Measurements from ENCODE around the gene ZNF407.

ZNF407 gene

DNA sequence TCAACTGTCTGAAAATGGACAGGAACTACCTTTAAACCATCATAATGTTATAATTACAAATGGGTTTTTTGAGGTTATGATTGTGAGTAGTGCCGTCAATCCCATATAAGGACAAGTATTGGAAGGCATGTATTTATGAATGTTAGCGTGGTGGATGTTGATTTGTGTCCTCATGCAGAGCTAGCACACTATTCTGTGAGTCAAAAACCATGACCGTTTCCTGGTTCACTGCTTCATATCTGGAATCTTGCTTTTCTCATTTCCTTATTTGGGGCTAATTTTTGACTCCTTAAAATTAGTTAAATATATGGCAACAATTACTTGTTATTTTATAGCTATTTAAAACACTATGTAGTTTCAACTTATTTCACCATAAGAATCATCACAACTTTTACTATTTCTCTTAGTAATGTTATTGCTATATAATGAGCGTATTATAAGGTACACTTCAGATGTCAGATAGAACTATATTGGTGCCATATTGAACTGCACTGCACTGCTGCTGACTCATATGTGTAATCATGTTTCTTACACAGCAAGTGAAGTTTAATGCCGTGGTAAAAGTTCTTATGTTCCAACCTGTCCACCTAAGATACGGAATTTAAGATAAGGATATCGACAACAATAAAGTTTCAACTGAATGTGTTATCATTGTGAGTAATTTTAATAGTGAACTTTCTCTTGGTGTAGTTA, 418.5 kb downstream of the ZNF407 start:
- no peak for DNase-seq (ENCODE audit: low read depth)

DNA sequence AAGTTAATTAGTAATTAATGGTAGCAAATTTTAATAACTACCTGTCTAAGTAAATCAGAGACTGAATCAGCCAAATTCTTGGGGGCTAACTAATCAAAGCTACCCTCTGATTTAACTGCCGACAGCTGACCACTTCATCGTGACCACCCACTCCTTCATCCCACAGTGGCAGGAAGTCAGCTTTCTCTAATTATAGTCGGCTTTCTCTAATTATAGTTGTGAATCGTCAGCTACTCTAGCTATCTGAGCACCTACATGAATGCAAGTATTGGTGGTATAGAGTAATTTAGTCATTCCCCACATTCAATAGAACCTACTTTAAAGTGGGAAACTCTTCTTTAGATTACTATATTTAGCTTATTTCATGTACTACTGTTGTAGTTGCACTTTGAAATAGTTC, 425.8 kb downstream of the ZNF407 start:
- DNase-seq (ENCODE audit: low read depth), result no peak

DNA sequence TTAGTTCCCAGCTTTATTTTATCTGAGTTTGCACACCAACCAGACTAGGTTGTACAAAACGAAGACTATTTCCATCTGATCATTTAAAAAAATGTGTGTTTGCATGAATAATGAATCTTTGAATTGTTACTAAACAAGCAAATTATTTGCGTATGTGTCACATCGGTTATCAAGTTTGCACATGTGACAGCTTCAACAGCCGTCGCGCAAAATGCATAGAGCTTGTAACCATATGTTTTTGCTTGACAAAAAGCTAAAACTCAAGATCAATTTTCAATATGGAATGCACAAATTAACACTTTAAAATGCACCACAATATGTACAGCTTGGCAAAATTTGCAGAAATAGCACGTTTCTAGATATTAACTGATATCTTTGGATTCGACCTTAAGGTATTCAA, 427.2 kb downstream of the ZNF407 start:
- no peak for DNase-seq (ENCODE audit: low read depth)

DNA sequence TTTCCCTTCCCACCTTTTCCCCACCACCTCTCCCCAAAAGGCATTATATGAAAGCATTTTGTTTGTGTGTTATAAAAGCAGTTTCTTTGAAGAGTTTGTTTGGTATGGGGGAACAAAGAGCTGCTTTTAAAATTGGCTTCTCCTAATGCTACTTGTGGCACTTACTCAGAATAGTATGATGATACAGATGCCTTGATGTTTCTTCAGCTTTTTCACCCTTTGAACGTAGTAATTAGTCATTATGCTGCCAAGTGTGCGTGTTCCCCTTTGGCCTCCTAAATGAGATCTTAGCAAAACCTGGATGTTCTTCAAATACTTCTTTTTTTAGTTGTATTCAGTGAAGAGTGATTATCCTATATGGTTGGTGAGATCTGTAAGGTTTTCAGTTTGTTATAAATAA, 427.9 kb downstream of the ZNF407 start:
- no peak for DNase-seq (ENCODE audit: low read depth)

DNA sequence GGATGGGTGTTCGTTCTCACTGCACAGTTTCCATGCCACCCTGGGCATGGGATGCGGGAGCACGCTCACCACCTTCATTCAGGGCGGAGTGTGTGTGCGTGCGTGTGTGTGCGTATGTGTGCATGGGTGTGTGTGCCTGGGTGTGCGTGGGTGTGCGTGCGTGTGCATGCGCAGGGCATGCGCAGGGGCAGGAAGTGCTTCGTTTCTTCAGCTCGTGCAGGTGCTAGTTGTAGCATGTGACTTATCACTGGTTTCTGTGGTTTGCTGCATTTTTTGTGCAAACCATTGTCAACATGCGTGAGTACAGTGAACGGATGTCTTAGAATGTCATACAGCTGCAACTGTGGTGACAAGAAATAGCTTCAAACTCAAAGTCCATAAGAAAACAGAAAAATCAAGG, 431.8 kb downstream of the ZNF407 start:
- no peak for DNase-seq (ENCODE audit: low read depth)

DNA sequence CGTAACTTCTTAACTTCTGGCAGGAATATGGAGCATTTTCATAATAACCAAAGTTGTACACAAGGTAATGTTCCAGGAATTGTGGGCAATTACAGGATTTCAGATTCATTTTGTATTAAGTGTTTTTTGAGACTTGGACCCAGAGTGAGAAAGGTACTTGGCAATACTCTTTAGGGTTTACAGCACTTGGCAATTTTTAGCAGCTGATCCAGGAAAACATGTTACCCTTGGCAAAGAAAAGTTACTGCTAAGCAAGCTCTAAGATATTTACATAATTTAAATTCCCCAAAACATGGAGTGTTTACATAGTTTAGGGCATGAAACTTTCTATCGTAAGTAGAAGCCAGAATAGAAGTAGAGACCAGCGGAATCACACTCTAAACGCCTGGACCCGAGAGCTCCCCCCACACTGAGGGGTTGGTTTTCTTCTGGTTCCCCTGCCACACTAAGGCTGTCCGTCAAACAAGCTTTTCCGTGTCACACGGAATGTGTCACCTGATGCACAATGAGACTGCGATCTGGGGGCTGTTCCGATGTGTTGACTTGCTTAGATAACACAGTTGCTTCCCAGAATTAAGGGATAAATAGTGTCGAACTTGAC, 434.1 kb downstream of the ZNF407 start:
- DNase-seq (ENCODE audit: low read depth), result no peak

DNA sequence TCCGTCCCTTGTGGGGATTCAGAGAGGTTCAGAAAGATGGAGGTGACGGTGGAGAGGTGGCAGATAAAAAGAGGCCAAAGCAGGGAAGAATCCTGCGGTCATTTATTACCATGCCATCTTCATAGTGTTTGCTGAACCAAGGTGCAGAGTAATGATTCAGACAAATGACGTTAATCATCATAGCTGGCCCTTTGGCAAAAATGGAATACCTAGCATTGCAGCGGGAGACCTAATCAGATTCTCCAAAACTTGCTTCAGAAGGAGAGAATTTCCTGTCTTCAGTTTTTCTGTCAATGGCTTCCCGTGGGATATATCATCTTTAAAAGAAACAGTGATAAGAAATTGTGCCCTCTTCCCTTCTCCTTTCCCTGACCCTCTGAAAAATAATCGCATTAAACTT, 435.8 kb downstream of the ZNF407 start:
- DNase-seq (ENCODE audit: low read depth), result no peak

DNA sequence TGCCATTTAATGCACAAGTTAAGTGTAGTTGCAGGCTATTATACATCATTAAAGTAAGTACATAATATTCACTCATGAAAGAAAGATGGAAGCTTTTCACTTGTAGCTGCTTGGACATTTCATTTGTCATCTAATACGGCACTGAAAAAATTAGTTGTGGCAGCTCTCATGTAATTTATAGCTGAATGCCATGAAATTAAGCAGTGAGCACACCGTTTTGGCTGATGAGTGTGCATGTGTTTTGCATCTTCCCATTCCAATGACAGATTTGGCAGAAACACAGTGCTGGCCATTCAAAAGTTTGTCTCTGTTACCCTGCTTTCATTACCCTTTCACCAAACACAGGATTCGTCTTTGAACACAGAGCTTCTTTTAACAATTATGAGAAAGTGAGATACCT, 437.3 kb downstream of the ZNF407 start:
- no peak for DNase-seq (ENCODE audit: low read depth)

DNA sequence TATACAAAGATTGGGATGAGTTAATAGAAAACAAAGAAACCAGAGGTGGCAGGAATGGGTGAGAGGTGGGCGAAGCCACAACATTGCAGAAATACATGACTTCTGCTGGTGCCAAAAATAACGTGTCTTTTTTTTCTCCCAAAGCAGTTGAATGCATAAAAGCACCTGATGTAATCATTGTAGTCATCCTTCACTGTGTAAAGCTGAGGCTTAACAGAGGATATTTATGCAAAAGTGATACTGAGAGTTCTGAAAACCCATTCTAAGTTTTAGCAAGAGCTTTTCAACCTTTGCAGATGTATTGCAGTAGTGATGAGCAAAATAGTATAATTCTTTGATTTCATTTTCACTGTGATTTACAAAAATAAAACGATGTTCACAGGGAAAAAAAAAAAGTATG, 438.3 kb downstream of the ZNF407 start:
- DNase-seq (ENCODE audit: low read depth), result no peak

DNA sequence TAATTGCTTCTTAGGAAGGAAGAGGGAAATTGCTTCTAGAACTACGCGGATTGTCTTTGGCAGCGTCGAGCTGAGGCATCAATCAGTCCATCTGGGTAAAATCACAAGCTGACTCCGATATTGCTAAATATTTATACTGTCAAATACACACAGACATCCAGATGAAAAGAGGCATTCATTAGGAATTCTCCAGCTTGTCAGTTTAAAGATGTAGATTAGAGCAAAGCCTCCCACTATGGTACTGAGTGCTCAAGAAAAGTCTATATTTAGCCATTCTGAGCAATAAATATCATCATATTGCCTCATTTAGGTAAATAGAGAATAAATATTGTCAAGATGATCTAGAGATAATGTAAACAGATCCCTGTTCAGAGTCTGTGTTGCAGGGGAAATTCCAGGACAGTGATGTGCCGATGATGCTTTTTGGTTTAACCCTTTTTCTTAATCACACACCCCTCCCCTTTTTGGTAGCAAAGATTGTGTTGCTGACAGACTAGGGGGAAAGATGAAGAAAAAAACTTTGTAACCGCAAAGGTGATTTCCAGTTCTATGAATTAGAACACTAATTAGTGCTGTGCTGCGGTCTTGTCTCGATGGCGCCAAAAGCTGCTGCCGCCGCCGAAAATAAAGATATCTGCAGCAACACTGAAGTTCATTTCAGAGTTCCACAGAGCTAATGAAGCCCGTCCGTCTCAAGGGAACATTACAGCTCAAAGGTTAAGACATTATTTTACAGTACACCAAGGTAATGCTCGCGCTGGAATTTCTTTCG, 439.4 kb downstream of the ZNF407 start:
- no peak for DNase-seq (ENCODE audit: low read depth)

DNA sequence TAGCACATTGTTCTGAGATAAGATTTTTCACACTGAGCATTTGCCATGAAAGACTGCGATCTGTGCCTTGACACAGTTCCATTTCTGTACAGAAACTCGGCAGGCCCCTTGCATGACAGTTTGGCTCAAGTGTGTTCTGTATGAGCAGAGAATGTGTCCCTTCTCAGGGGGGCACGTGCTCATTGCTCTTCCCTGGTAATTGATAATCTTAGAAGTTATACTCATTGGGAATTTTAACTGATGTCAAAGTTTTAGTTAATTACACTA, 440.0 kb downstream of the ZNF407 start:
- DNase-seq (ENCODE audit: low read depth), result no peak

DNA sequence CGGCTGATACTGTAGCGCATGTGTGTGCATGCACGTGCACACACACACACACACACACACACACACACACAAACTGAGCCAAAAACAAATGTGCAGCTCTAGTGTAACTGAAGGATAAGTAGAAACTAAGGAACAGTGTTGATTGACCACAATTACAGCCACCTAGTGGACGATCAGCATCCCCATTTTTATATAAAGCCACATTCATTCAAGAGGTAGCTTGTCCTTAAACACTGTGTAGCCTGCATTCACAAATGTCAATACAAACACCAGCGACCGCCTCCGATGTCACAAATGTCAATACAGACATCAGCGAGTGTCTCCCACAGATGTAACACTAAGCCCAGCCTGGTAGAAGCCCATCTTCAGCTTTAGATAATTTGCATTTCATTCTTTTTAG, 443.9 kb downstream of the ZNF407 start:
- no peak for DNase-seq (ENCODE audit: low read depth)

DNA sequence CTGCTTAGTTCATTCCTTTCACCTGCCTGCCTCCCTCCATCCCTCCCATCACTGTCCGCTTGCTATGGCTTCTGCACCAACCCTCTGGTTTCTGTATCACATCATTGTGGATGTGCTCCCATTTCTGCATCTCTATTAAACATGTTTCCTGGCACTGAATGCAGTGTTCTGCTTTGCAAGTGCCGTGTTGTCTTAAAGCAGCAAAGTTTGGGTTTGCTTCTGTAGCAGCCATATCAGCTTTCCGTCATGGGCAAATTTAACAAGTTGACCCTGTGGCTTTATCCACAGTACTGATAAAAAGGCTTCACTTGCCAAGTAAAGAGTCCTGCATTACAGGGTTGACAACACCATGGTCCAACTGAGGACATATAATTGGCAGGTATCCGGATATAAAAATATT, 445.8 kb downstream of the ZNF407 start:
- no peak for DNase-seq (ENCODE audit: low read depth)

DNA sequence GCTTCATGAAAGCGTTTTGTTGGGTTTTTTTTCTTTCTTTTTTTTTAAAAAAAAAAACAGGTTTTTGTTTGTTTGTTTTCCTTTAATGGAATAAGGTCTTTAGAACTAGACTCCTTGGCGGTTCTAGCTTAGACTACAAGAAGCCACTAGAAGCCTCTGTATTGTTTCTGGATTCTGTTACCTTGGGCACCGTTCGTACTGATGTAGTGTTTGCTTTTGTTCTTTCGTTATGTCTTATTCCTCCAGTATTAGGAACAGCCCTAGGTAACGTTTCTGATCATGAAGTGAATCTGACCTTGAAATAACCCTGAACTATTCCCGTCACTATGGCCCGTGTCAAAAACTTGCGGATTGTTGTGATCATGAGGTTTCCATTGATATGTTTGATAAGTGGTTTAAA, 446.6 kb downstream of the ZNF407 start:
- no peak for DNase-seq (ENCODE audit: low read depth)

DNA sequence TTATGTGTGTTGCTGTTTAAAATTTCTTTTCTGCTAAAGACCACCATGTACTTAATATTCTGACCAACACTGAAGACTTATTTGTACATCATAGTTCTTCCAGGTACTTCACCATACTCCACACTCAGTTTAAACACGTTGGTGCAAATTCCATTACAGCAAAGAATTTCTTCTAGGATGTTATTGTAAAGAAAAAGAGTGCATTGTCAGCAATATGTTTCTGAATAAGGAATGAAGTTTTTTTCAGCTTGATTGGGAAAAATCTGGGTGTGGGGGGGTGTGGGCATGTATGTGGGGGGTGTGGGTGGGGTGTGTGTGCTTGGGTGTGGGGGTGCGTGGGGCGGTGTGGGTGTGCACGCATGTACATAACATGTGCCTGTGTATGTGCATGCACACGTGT, 447.1 kb downstream of the ZNF407 start:
- no peak for DNase-seq (ENCODE audit: low read depth)

DNA sequence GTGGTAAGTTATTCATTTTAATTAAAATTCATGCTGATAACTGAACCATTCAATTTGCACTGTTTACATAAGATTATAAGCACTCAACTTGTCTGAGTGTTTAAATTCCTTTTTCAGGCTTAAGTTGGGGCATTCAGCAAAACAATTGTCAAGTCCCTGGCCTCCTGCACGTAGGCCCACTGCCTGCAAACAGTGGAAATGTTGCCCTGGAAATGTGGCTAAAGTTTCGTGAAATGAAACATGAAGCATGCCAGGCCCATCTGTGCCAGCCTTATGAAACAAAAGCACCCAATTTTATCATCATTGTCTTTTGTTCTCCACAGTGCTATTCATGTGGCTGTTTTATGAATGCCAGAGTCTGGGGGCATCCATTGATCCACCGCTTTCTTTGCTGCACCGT, 447.6 kb downstream of the ZNF407 start:
- no peak for DNase-seq (ENCODE audit: low read depth)

DNA sequence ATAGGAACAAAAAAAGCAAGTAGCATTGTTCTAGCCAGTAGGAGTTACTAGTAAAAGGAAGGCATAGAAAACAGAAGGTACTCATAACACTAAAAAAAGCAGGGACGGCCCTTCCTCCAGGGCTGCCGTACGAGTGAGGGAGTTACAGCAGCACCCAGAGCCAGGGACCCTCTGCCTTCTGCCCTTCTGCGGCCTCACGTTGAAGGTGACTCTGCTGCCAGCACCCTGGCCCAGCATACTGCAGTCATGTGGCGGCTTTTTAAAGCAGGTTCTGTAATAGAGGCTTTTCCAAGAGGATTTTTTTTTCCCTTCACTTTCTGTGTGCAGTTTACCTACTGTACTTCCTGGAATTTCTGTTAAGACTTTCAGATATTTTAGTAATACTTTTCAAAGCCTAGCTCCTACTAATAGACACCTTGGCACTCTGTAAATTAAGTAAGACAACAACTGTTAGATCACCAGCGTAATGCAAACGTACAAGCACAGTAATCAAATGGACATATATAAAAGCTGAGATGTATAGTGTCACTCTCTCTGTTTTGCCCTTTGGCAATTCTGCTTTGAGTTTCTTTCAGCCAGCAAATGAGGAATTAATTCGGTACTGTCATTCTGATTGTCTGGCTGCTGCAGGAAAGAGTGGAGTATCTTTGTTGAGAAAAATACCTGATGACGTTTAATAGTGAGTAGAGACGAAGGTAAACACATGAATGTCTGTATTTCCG, 449.7 kb downstream of the ZNF407 start:
- DNase-seq (ENCODE audit: low read depth), result no peak

DNA sequence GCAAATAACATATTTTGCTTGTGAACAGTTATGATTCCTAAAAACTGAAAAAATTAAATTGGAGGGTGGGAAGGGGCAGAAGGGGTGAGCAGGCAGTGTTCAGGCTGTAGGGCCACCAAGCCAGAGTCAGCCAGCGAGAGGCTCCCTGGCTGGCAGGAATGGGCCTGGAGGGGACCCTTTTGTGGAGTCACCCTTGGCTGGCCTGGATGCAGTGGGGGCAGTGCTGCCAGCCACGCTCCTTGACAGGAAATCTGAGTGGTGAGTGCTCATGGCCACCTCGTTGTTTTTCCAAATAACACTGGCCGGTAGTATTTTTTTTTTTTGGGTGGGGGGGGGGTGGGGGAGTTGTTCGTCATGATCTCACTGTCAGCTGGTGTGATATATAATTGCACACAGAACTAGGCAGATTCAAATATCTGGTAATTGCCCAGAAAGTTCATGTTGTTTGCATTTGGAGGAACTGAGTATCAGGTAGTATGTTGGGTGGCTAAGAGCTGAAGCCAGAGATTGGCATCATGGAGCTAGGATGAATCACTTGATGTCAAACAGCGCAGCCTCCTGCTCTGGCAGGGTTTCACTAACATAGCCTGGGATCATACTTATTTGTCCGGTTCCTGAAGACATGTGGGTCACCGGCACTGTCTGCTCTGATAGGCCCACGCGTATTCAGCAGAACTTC, 451.2 kb downstream of the ZNF407 start:
- DNase-seq (ENCODE audit: low read depth), result no peak

DNA sequence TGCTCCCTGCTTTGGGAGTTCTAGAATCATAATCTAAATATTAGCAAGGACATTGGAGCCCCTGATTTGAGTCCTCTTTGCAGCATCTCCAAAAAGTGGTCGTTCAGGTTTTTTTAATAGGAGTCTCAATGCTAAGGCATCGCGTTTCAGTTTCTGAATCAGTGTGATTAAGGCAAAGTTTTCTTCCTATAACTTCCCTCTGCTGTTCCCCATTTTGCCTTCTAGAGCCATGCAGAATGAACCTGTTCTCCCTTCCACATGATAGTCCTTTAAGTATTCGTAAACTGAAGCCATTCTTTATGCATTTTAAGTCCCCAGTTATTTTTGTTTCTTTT, 451.8 kb downstream of the ZNF407 start:
- DNase-seq (ENCODE audit: low read depth), result no peak

DNA sequence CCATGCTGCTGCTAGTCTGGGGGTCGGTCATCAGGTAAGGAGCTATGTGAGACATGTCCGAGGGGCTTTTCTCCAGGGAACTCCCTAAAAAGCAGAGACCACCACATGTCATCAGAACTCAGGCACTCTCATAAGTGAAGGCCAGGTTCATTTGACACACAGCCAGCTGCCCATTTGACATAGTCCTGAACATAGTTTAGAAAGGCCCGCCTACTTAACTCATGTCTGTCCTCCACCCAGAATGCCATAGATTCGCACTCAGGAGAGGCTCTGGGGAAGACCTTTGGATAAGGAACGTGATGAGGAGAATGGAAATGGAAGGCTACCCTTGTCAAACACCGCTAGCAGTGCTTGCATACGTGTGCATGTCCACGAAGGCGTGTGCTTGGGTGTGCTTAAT, 454.1 kb downstream of the ZNF407 start:
- DNase-seq (ENCODE audit: low read depth), result no peak

DNA sequence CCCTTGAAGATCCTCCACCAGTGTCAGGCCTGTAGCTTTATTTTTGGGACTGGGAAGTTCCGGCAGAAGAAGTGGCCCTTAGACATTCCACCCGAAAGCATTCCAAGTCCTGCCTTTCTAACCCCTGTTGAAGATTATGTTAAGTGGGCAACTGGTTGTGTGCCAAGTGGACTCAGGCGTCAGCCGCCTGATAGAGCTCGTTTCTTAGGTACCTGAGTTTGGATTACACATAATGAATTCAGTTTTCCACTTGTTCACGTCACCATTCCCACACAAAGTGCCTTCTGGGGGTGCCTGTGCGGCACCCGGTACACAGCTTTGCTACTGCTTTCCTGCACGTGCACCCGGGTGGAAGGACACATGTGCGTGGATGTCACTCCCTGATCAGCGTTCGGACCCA, 454.8 kb downstream of the ZNF407 start:
- DNase-seq (ENCODE audit: low read depth), result no peak

DNA sequence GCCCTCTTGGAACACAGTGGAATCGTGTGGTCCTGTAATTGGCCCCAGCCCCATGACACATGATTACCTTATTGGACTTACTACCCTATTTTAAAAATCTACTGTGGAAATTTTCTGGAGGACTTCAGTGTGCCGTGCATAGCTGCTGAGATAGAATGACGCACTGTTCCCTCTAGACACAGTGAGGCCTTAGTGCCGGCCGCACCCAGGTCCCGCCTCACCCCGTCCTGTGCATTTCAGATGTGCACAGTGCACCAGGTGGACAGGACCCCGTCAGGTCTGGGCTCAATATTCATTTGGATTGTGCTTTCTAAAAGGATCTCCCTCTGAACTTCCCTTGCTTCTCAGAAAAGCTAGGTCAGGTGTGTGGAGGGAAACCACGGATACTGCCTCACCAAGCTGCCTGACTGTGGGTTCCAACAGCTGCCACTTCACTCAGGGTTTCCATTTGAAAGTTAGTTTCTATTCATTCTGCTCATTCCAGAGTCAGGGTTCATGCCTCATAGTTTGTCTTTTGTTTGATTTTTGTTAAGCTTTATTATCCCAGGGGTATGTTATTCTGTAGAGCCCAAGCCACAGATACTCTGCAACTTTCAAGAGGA, 455.5 kb downstream of the ZNF407 start:
- no peak for DNase-seq (ENCODE audit: low read depth)

Measured in HS-27A (cell line).